ENCODE data around the gene STAG1.

Gene STAG1

GRCh38 chr3:136632625-136633081, 119.5 kb downstream of the STAG1 start:
- Mint-ChIP-seq H3K4me3 (no peak overlapping the region), H3K36me3 (ENCODE audit: low read depth) (peaks cover 44% of the 10 kb centered on the region), H3K4me1 (peaks cover 21% of the 10 kb centered on the region), H3K27ac (peak overlapping the region; percentile 62), H3K27me3 (ENCODE audit: low read depth, poor library complexity) (no peaks in the 10 kb centered on the region), H3K9me3 (no peaks in the 10 kb centered on the region)
- DNase-seq, result no peak
- no peak for TF ChIP-seq CTCF (IDR thresholded peaks at IDR 0.05)

- no peak for DNase-seq
- Mint-ChIP-seq H3K4me1 (peaks cover 17% of the 10 kb centered on the region), H3K9me3 (no peaks in the 10 kb centered on the region), H3K36me3 (ENCODE audit: low read depth) (peaks cover 43% of the 10 kb centered on the region), H3K27me3 (ENCODE audit: low read depth, poor library complexity) (no peaks in the 10 kb centered on the region), H3K27ac (no peak overlapping the region), H3K4me3 (no peak overlapping the region)
- no peak for TF ChIP-seq CTCF (IDR thresholded peaks at IDR 0.05)
Measured at GRCh38 chr3:136631424-136631823, 120.8 kb downstream of the STAG1 start.

GRCh38 chr3:136630915-136631314, 121.3 kb downstream of the STAG1 start:
- Mint-ChIP-seq H3K27me3 (ENCODE audit: low read depth, poor library complexity) (no peaks in the 10 kb centered on the region), H3K9me3 (no peaks in the 10 kb centered on the region), H3K27ac (no peak overlapping the region), H3K4me1 (peaks cover 17% of the 10 kb centered on the region), H3K4me3 (no peak overlapping the region), H3K36me3 (ENCODE audit: low read depth) (peaks cover 43% of the 10 kb centered on the region)
- DNase-seq, result no peak
- no peak for TF ChIP-seq CTCF (IDR thresholded peaks at IDR 0.05)

GRCh38 chr3:136626493-136626892, 125.7 kb downstream of the STAG1 start:
- Mint-ChIP-seq H3K27me3 (ENCODE audit: low read depth, poor library complexity) (no peaks in the 10 kb centered on the region), H3K4me3 (no peak overlapping the region), H3K9me3 (no peaks in the 10 kb centered on the region), H3K4me1 (no peaks in the 10 kb centered on the region), H3K27ac (no peak overlapping the region), H3K36me3 (ENCODE audit: low read depth) (peaks cover 50% of the 10 kb centered on the region)
- TF ChIP-seq CTCF (IDR thresholded peaks at IDR 0.05), result no peak
- no peak for DNase-seq

- Mint-ChIP-seq H3K4me1 (no peaks in the 10 kb centered on the region), H3K27me3 (ENCODE audit: low read depth, poor library complexity) (no peaks in the 10 kb centered on the region), H3K27ac (peak overlapping the region; percentile 31), H3K9me3 (no peaks in the 10 kb centered on the region), H3K4me3 (no peak overlapping the region), H3K36me3 (ENCODE audit: low read depth) (peaks cover 58% of the 10 kb centered on the region)
- no peak for DNase-seq
- TF ChIP-seq CTCF (IDR thresholded peaks at IDR 0.05), result no peak
Measured at GRCh38 chr3:136624894-136625815, 127.0 kb downstream of the STAG1 start.

- Mint-ChIP-seq H3K9me3 (no peaks in the 10 kb centered on the region), H3K4me3 (no peak overlapping the region), H3K36me3 (ENCODE audit: low read depth) (peaks cover 56% of the 10 kb centered on the region), H3K27ac (no peak overlapping the region), H3K27me3 (ENCODE audit: low read depth, poor library complexity) (no peaks in the 10 kb centered on the region), H3K4me1 (no peaks in the 10 kb centered on the region)
- DNase-seq, result no peak
- no peak for TF ChIP-seq CTCF (IDR thresholded peaks at IDR 0.05)
Measured at GRCh38 chr3:136624371-136624770, 127.8 kb downstream of the STAG1 start.
